Measurements from ENCODE around the gene TMEM219.

The TMEM219 gene

GRCh38 chr16:30005341-30006094, 43.6 kb downstream of the TMEM219 start (continued):
- peak; percentile 75 for TF ChIP-seq PATZ1 (tag by site-specific recombination; IDR thresholded peaks at IDR 0.05)
- no peak for TF ChIP-seq KLF10 (tag by site-specific recombination; IDR thresholded peaks at IDR 0.05)
- no peak for TF ChIP-seq ZNF585B (tag by site-specific recombination; IDR thresholded peaks at IDR 0.05)
- no peak for TF ChIP-seq ZNF112 (tag by site-specific recombination; IDR thresholded peaks at IDR 0.05)
- peak; percentile 85 for TF ChIP-seq ZXDB (tag by site-specific recombination; IDR thresholded peaks at IDR 0.05)
- no peak for TF ChIP-seq RBAK (tag by site-specific recombination; IDR thresholded peaks at IDR 0.05)
- peak; percentile 60; the same call in 1 of the 2 replicates for TF ChIP-seq CTCF (tag by site-specific recombination; IDR thresholded peaks at IDR 0.05)
- TF ChIP-seq ZSCAN23 (tag by site-specific recombination; IDR thresholded peaks at IDR 0.05) = no peak

- TF ChIP-seq KLF1 (tag by site-specific recombination; IDR thresholded peaks at IDR 0.05) (0 out of 2 replicates have a peak, but pooled peaks have one; percentile 26), ZBTB11 (tag by site-specific recombination; conservative IDR thresholded peaks at IDR 0.05; ENCODE audit: low read depth) (no peak), BCL11B (tag by site-specific recombination; IDR thresholded peaks at IDR 0.05; ENCODE audit: low read depth) (0 out of 2 replicates have a peak, but pooled peaks have one; percentile 57)
- POLR2A ChIA-PET = interaction anchor here (0.6 to 2.0 kb wide), 5 partner anchors 10 to 106 kb away, joined by 3 to 9 read pairs (median 7); no protein-coding TSS in a partner anchor
- H3K27ac ChIP-seq (ENCODE audit: extremely low read depth, low read depth, low read length) = no peak overlapping the region
- CTCF ChIA-PET = interaction anchor here (0.5 to 2.1 kb wide), 9 partner anchors 9 to 257 kb away, joined by 3 to 12 read pairs (median 4); partner anchors contain the start of gene INO80E
- H3K4me1 ChIP-seq (ENCODE audit: control insufficient read depth, insufficient read depth, low read length) = no peaks in the 10 kb centered on the region
- H3K36me3 ChIP-seq (ENCODE audit: control insufficient read depth in 2 of 2, insufficient read depth in 1 of 2, low read length in 2 of 2) = peaks cover 0 to 52% of the 10 kb centered on the region in 2 experiments; a peak in 1 of 3 replicates
- no peaks in the 10 kb centered on the region for H3K9me3 ChIP-seq (ENCODE audit: control insufficient read depth, insufficient read depth, low read depth, low read length)
- no peak overlapping the region for H3K4me3 ChIP-seq (ENCODE audit: low read depth, low read length)
Observed at GRCh38 chr16:30006095-30006473, 44.2 kb downstream of the TMEM219 start.

- no peaks in the 10 kb centered on the region for H3K9me3 ChIP-seq (ENCODE audit: control insufficient read depth, insufficient read depth, low read depth, low read length)
- H3K4me1 ChIP-seq (ENCODE audit: control insufficient read depth, insufficient read depth, low read length) = no peaks in the 10 kb centered on the region
- TF ChIP-seq IKZF3 (tag by site-specific recombination; IDR thresholded peaks at IDR 0.05) = 0 out of 2 replicates have a peak, but pooled peaks have one; percentile 13
- TF ChIP-seq ZNF140 (tag by site-specific recombination; IDR thresholded peaks at IDR 0.05) = no peak
- no peak overlapping the region for H3K4me3 ChIP-seq (ENCODE audit: low read depth, low read length)
- H3K27ac ChIP-seq (ENCODE audit: extremely low read depth, low read depth, low read length) = no peak overlapping the region
- ChIA-PET CTCF (interaction anchor here (1.1 to 2.1 kb wide), 5 partner anchors 10 to 98 kb away, joined by 3 to 12 read pairs (median 4); partner anchors contain the start of gene INO80E), POLR2A (interaction anchor here (1.0 to 1.7 kb wide), 3 partner anchors 34 to 107 kb away, joined by 3 to 7 read pairs (median 4); no protein-coding TSS in a partner anchor)
- H3K36me3 ChIP-seq (ENCODE audit: control insufficient read depth in 2 of 2, insufficient read depth in 1 of 2, low read length in 2 of 2) = peaks cover 0 to 45% of the 10 kb centered on the region in 2 experiments; a peak in 1 of 3 replicates
Observed at GRCh38 chr16:30006659-30007377, 44.9 kb downstream of the TMEM219 start.

Measured in HEK293 (cell line).